SJCRH30 (cell line): ENCODE measurements around the gene LDAH. TPM values are rescaled to one million over a fixed set of nuclear protein-coding genes. Genes with fewer than 3 reads are reported as not detected.
"Not testable (repeated sequence)": the region's sequence is repeated elsewhere in the genome, so short reads cannot be mapped to it uniquely, and the experiment has no call there.

Experiments used
- DNase-seq, 2 experiments: peaks; one replicate each; pipeline ENCODE4 v3.0.0-alpha.2; 2015 to 2020
- H3K27ac ChIP-seq: fragments of 250-450 bp; sonication (Bioruptor Pico); 2 replicates; pipeline ENCODE4 v1.5.1; 2020; ENCODE audit warnings: mild to moderate bottlenecking, moderate library complexity
- H3K27me3 ChIP-seq: fragments of 250-450 bp; sonication (Bioruptor Pico); 2 replicates; pipeline ENCODE4 v1.5.1; 2020; ENCODE audit warnings: mild to moderate bottlenecking, moderate library complexity
- H3K36me3 ChIP-seq: fragments of 250-450 bp; sonication (Bioruptor Pico); 2 replicates; pipeline ENCODE4 v1.5.1; 2020; ENCODE audit warnings: mild to moderate bottlenecking, moderate library complexity
- H3K4me1 ChIP-seq: fragments of 250-450 bp; sonication (Bioruptor Pico); 2 replicates; pipeline ENCODE4 v1.5.1; 2020; ENCODE audit warnings: mild to moderate bottlenecking, moderate library complexity
- H3K4me3 ChIP-seq: fragments of 250-450 bp; sonication (Bioruptor Pico); 2 replicates; pipeline ENCODE4 v1.5.1; 2020; ENCODE audit warnings: mild to moderate bottlenecking, moderate library complexity
- H3K9me3 ChIP-seq: fragments of 250-450 bp; sonication (Bioruptor Pico); replicated peaks from 2 replicates; pipeline ENCODE4 v1.5.1; 2020; ENCODE audit warnings: mild to moderate bottlenecking, moderate library complexity
- total RNA-seq: library from RNA; depleted of rRNA; stranded (reverse); fragments of >200 nt; shearing (Covaris generic); gene quantifications from 2 replicates; pipeline ENCODE4 v1.2.3, GENCODE V29; 2014

Gene LDAH
- total RNA-seq, 1 experiment from 2014 or later: 27.6 TPM

DNA sequence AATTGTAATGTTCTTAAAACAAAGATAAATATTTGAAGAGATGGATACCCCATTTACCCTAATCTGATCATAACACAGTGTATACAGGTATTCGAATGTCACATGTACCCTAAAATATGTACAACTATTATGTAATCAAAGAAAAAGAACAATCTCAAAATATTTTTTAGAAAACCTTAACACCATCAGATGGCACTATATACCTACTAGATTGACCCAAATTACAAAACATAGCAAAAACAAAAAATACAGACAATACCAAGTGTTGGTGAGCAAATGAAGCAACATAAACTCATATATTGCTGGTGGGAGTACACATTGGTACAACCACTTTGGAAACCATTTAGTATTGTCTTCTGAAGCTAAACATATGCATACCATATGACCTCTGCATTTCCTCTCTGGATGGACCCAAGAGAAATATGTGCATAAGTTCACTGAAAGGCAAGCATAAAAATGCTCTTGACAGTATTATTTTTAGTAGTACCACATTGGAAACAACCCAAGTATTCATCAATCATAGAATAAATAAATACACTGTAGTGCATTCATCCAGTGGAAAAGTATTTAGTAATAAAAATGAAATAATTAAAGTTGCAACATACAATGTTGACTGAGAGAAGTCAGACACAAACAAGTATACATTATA, 100.2 kb downstream of the LDAH start:
- Histone ChIP-seq H3K36me3 (0 out of 2 replicates have a peak, but pooled peaks cover 4% of the 10 kb centered on the region), H3K27me3 (no peaks in the 10 kb centered on the region), H3K9me3 (no peaks in the 10 kb centered on the region), H3K4me1 (peaks cover 2% of the 10 kb centered on the region), H3K4me3 (no peak overlapping the region), H3K27ac (no peak overlapping the region)
- no peak for DNase-seq

- Histone ChIP-seq H3K4me3 (no peak overlapping the region), H3K4me1 (no peaks in the 10 kb centered on the region), H3K27me3 (no peaks in the 10 kb centered on the region), H3K9me3 (no peaks in the 10 kb centered on the region; the same call in 1 of the 2 replicates), H3K36me3 (0 out of 2 replicates have a peak, but pooled peaks cover 2% of the 10 kb centered on the region), H3K27ac (no peak overlapping the region)
- DNase-seq: no peak
Measured at GRCh38 chr2:20717641-20718040, 105.3 kb downstream of the LDAH start.

- not testable (repeated sequence) for H3K27ac ChIP-seq, H3K4me3 ChIP-seq, H3K9me3 ChIP-seq
Measured at GRCh38 chr2:20716164-20716563, 106.7 kb downstream of the LDAH start.

GRCh38 chr2:20714412-20714811, 108.5 kb downstream of the LDAH start:
- H3K36me3 ChIP-seq, H3K27ac ChIP-seq, H3K27me3 ChIP-seq, H3K9me3 ChIP-seq, DNase-seq, H3K4me3 ChIP-seq, H3K4me1 ChIP-seq: not testable (repeated sequence)

More at GRCh38 chr2:20716164-20716563, 106.7 kb downstream of the LDAH start:
- not testable (repeated sequence) for H3K27me3 ChIP-seq, DNase-seq, H3K36me3 ChIP-seq, H3K4me1 ChIP-seq

- not testable (repeated sequence) for H3K4me3 ChIP-seq, H3K4me1 ChIP-seq, DNase-seq, H3K36me3 ChIP-seq, H3K27ac ChIP-seq, H3K27me3 ChIP-seq, H3K9me3 ChIP-seq
Measured at GRCh38 chr2:20713585-20713984, 109.3 kb downstream of the LDAH start.

DNA sequence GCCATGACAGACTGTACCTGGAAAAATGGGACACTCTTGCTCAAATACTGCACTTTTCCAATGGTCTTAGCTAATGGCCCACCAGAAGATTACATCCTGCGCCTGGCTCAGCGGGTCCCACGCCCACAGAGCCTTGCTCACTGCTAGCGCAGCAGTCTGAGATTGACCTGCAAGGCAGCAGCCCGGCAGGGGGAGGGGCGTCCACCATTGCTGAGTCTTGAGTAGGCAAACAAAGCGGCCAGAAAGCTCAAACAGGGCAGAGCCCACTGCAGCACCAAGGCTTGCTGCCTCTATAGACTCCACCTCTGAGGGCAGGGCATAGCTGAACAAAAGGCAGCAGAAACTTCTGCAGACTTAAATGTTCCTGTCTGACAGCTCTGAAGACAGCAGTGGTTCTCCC, 111.3 kb downstream of the LDAH start:
- H3K9me3 ChIP-seq, H3K36me3 ChIP-seq, H3K27ac ChIP-seq, H3K4me3 ChIP-seq, H3K4me1 ChIP-seq, H3K27me3 ChIP-seq, DNase-seq: not testable (repeated sequence)

DNA sequence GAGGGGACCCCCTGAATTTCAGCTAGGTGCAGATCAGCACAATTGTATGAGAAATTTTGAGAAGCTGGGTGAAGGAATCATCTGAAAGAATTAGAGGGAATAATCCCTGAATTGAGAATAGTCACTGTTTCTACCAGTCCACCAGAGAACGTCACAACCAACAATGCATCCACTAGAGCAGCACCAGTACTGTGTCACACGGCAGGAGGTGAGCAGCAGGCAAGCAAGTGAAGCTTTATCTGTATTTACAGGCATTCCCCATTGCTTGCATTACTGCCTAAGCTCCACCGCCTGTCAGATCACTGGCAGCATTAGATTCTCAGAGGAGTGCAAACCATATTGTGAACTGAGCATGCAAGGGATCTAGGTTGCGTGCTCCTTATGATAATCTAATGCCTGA, 115.3 kb downstream of the LDAH start:
- no peaks in the 10 kb centered on the region for H3K4me1 ChIP-seq
- DNase-seq: no peak

DNA sequence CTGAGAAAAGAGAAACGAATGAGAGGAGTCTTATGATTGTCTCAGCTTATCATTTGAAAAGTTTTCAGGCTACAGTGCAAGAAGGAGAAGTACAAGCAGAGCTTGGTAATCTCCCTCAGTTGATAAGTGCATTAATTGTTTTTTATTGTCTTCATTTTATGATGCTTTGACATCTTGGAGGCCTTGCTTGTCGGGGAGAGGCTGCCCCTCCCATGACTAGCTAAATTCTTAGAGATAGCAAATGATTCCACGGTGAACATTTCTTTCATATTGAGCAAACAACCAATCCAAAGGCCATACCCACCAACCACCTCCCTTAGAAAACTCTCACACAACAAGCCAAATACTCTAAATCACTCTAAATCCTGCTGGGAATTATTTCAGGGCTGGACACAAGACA, 116.1 kb downstream of the LDAH start:
- DNase-seq: no peak
- H3K4me1 ChIP-seq: no peaks in the 10 kb centered on the region
- no peak overlapping the region for H3K27ac ChIP-seq
- H3K4me3 ChIP-seq: no peak overlapping the region
- no peaks in the 10 kb centered on the region for H3K27me3 ChIP-seq
- no peaks in the 10 kb centered on the region for H3K36me3 ChIP-seq
- H3K9me3 ChIP-seq: no peaks in the 10 kb centered on the region

More for the DNA sequence above, 115.3 kb downstream of the LDAH start:
- Histone ChIP-seq H3K36me3 (no peaks in the 10 kb centered on the region), H3K27me3 (no peaks in the 10 kb centered on the region), H3K27ac (no peak overlapping the region), H3K9me3 (no peaks in the 10 kb centered on the region), H3K4me3 (no peak overlapping the region)

GRCh38 chr2:20706217-20706616, 116.7 kb downstream of the LDAH start:
- Histone ChIP-seq H3K9me3 (no peaks in the 10 kb centered on the region), H3K4me3 (no peak overlapping the region), H3K27me3 (no peaks in the 10 kb centered on the region), H3K4me1 (no peaks in the 10 kb centered on the region), H3K36me3 (no peaks in the 10 kb centered on the region), H3K27ac (no peak overlapping the region)
- no peak for DNase-seq

- no peaks in the 10 kb centered on the region for H3K27me3 ChIP-seq
- no peaks in the 10 kb centered on the region for H3K4me1 ChIP-seq
- no peak overlapping the region for H3K27ac ChIP-seq
- no peaks in the 10 kb centered on the region for H3K9me3 ChIP-seq
- no peak overlapping the region for H3K4me3 ChIP-seq
- no peaks in the 10 kb centered on the region for H3K36me3 ChIP-seq
- no peak for DNase-seq
Measured at GRCh38 chr2:20704886-20705285, 118.0 kb downstream of the LDAH start.

DNA sequence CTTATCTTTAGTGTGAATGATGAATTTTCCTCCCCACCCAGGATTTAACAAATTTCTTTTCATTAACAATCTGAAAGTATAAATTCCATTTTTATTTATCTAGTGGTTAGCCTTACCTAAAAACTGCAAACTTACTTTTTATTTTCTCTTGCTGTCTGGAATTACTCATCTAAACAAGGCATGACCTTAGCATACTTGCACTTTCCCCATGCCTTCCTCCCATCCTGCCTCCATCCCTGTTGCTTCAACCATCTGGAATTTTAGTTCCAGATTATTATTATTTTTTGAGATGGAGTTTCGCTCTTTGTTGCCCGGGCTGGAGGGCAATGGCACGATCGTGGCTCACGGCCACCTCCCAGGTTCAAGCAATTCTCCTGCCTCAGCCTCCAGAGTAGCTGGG, 120.3 kb downstream of the LDAH start:
- H3K36me3 ChIP-seq: no peaks in the 10 kb centered on the region
- DNase-seq: no peak
- no peaks in the 10 kb centered on the region for H3K27me3 ChIP-seq
- no peak overlapping the region for H3K27ac ChIP-seq
- H3K4me3 ChIP-seq: no peak overlapping the region
- H3K4me1 ChIP-seq: no peaks in the 10 kb centered on the region
- no peaks in the 10 kb centered on the region for H3K9me3 ChIP-seq

GRCh38 chr2:20698916-20699613, 123.8 kb downstream of the LDAH start:
- no peak overlapping the region for H3K4me3 ChIP-seq
- no peaks in the 10 kb centered on the region for H3K36me3 ChIP-seq
- H3K27me3 ChIP-seq: no peaks in the 10 kb centered on the region
- H3K27ac ChIP-seq: no peak overlapping the region
- H3K9me3 ChIP-seq: no peaks in the 10 kb centered on the region
- no peak for DNase-seq
- H3K4me1 ChIP-seq: no peaks in the 10 kb centered on the region

DNA sequence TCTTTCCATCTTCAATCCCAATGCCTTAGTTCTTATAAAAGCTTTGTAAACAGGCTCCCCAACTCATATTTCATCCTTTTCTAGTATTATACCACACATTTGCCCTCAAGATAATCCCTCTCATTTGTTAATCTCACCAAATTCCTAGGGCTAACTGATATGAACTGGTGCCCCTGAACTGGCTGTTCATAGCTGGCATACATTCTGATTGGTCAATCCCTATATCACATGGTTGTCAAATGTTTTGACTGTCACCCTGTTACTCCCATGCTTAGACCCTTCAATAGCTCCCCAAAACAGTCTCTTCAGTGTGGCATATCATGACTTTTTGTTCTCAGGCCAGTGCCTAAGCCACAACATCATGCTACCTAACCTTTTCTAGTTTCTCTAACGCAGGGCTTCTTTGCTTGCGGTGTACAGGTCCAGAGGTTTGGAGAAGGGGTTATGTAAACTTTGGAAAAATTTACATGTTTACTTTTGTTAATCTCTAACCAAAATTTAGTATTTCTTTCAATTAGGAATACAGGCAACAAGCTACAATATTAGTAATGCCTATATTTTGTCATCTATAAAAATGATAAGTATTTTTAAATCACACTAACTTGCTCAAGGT, 125.5 kb downstream of the LDAH start:
- H3K4me1 ChIP-seq: no peaks in the 10 kb centered on the region
- no peaks in the 10 kb centered on the region for H3K9me3 ChIP-seq
- no peaks in the 10 kb centered on the region for H3K27me3 ChIP-seq
- H3K36me3 ChIP-seq: no peaks in the 10 kb centered on the region
- no peak overlapping the region for H3K27ac ChIP-seq
- DNase-seq: no peak
- no peak overlapping the region for H3K4me3 ChIP-seq

DNA sequence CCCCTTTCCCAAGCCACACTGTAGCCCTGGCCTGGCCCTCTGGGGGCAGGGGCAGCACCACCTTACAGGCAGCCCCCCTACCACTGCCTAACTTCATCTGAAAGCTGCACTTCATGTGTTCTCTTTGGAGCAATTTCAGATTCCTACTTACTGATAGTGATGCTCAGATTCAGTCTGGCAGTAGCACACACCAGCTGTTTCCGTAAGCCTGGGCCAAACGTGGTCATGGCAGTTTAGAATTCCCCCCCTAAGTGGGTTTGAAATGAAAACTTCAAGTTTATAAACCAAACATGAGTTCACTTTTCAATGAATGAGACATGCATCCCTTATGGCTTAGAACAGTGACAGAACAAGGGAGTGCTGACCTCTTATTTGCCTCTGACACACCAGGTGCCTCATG, 126.5 kb downstream of the LDAH start:
- Histone ChIP-seq H3K27ac (no peak overlapping the region), H3K4me3 (no peak overlapping the region), H3K4me1 (no peaks in the 10 kb centered on the region), H3K9me3 (no peaks in the 10 kb centered on the region), H3K27me3 (no peaks in the 10 kb centered on the region), H3K36me3 (no peaks in the 10 kb centered on the region)
- no peak for DNase-seq

- no peak for DNase-seq
- no peak overlapping the region for H3K4me3 ChIP-seq
- H3K4me1 ChIP-seq: no peaks in the 10 kb centered on the region
- no peaks in the 10 kb centered on the region for H3K9me3 ChIP-seq
- H3K27me3 ChIP-seq: no peaks in the 10 kb centered on the region
- no peaks in the 10 kb centered on the region; the same call in 1 of the 2 replicates for H3K36me3 ChIP-seq
- no peak overlapping the region for H3K27ac ChIP-seq
Measured at GRCh38 chr2:20693317-20693716, 129.6 kb downstream of the LDAH start.
